A172 (cell line): Measurements from ENCODE around the gene UNC13A. TPM values are rescaled to one million over a fixed set of nuclear protein-coding genes. Genes with fewer than 3 reads are reported as not detected.
"Not testable (repeated sequence)": the region's sequence is repeated elsewhere in the genome, so short reads cannot be mapped to it uniquely, and the experiment has no call there.

ENCODE experiments used
- DNase-seq: peaks from one replicate; pipeline ENCODE4 v3.0.0-alpha.2; 2015; ENCODE audit warnings: low spot score
- total RNA-seq: library from RNA; depleted of rRNA; stranded (reverse); fragments of >200 nt; shearing (Covaris generic); gene quantifications from 2 replicates; pipeline ENCODE4 v1.2.3, GENCODE V29; 2014

Gene UNC13A
- total RNA-seq, 1 experiment from 2014 or later: 6.2 TPM

DNA sequence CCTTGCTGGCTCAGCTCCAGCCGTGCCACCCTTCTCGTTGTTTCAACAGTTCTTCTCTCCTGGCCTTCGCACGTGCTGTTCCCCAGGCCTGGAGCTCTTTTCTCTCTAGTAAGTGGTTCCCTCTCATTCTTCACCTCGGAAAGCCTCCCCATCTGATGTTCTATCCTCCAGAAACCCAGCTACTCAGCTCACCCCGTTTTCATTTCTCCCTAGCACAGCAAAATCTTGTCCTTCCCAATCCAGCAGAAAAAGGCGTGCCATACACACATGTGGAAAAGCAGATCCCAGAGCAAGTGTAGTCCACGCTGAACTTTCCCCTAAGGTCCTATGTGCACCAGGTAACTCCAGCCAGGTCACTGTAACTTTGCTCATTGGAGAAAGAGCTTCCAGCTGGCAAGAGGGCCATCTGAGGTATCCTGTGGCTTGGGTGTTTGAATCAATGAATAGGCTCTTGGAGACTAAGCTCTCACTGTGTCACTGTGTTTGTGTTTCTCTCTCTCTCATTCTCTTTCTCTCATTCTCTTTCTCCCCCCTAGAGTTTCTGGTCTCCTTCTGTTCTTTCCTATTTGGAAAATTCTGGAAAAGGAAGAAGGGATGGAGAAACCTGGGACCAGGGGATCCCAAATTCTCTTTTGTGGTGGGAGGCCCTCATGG, 83.7 kb downstream of the UNC13A start:
- no peak for DNase-seq

DNA sequence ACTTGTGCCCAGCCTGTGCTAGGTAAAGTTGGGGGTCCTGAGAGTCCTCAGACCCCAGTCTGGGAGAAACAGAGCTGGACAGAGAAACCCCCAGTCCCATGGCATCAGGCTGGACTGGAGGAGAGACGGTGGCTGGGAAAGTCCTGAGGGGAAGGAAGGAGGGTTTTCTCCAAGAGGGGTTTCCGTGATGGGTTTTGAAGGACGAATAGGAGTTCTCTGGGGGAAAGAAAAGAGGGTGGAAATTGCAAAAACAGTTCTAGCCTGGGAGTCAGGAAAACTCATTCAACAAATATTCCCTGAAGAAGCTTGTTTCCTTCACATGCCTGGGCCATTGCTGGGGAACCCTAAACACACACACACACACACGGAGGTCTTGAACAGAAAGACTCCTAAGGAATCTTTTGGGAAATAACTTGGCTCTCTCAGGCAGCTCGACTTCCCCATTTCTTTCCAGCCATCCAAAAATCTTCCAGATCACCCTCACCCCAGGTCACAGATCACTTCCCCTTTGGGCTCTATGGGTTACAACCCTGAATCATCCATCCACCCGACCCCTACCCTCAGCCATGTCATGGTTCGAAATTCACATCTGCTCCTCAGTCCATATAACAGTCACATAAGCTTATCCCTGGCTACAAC, 85.2 kb downstream of the UNC13A start:
- no peak for DNase-seq

DNA sequence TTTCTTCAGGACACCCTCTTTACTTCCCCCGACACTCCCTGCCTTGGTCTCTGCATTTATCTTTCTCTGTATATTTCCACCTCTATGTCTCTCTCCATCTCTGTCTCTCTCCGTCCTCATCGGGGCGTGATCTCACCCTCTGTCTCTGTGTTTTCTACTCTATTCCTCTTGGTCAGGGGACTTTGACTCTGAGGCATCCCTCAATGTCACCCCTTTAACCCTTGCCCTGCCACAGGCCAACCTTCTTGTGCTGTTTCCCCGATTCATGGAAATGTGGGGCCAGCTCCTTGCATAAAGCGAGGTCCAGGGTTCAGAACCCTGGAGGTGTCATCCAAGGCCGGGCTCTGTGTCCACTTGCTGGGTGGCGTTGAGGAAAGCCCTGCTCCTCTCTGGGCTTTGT, 85.9 kb downstream of the UNC13A start:
- DNase-seq: no peak

DNA sequence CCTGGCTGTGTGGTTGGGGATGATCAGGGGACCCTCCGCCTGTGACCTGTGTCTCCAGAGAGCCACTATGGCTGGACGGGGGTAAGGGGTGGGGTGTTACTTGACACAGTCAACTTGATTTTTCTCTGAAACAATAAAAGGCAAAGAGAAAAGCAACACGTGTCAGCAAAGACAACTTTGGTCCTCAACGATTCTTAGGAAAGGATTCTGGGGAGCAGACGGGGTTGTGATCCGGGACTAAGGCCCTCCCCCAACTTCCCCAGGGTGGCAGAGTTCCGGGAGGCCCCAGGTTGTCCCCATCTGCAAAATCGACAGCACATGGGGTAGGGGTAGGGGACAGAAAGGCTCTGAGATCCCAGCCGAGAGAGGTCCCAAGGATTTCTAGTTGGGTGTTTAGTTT, 86.5 kb downstream of the UNC13A start:
- DNase-seq: no peak

DNA sequence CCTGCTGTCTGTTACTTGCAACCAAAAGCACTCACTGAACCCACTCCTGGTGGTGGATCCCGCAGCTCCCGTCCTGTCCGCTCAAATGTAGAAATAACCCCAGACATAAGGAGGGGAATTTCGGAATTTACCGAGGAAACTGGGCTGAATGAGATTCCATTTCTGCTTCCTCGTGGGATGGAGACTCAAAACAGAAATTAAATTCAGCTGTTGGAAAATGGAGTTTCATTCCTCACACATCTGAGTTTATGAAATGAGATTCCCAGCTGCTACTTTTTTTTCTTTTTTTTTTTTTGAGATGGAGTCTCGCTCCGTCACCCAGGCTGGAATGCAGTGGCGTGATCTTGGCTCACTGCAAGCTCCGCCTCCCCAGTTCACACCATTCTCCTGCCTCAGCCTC, 88.4 kb downstream of the UNC13A start:
- DNase-seq: no peak

DNA sequence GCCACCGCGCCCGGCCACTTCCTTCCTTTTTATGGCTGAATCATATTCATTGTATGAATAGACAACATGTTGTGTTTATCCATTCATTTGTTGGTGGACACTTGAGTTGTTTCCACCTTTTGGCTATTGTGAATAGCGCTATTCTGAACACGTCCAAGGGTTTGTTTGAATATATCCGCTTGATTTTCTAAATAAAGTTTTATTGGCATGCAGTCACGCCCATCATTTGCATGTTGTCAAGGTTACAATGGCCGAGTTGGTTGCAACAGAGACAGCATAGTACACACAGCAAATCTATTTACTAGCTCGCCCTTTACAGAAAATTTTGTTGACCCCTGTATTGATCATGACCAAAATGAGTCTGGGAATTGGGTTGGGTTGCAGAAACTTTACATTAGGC, 89.2 kb downstream of the UNC13A start:
- no peak for DNase-seq

DNA sequence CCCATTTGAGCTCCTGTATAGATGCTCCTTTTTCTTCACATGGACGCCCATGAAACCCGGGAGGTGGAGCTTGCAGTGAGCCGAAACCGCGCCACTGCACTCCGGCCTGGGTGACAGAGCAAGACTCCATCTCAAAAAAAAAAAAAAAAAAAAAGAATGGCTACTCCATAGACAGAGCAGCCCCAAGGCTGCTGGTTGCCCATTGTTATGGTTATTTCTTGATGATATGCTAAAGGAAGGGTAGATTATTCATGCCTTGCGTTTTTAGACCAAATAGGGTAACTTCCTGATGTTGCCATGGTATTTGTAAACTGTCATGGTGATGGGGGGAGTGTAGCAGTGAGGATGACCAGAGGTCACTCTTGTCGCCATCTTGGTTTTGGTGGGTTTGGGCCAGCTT, 90.1 kb downstream of the UNC13A start:
- DNase-seq: not testable (repeated sequence)

DNA sequence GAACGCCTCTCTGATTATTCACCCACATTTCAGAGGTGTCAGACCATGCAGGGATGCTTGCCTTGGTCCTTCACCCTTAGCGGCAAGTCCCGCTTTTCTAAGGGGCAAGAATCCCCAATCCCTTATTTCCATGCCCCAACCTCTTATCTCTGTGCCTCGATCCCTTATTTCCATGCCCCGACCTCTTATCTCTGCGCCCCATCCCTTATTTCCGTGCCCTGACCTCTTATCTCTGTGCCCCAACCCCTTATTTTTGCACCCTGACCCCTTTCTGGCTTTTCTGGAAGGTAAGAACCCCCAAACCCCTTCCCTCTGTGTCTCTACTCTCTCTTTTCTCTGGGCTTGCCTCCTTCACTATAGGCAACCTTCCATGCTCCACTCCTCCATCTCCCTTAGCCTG, 93.9 kb downstream of the UNC13A start:
- DNase-seq: not testable (repeated sequence)

DNA sequence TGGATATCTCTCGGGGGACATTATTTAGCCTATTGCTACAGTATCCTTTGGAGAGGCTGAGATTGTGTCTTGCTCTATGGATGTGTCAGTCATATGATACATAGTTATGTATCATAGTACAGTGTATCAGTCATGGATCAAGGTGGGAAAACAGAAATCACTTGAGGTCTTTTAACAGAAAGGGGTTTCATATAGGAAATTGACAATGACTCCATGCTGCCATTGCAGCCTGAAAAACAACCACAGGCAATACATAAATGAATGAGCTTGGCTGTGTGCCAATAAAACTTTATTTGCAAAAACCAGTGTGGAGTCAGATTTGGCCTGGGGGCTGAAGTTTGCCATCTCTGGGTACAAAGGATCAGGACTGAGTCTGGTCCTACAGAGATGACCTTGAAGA, 97.3 kb downstream of the UNC13A start:
- no peak for DNase-seq

DNA sequence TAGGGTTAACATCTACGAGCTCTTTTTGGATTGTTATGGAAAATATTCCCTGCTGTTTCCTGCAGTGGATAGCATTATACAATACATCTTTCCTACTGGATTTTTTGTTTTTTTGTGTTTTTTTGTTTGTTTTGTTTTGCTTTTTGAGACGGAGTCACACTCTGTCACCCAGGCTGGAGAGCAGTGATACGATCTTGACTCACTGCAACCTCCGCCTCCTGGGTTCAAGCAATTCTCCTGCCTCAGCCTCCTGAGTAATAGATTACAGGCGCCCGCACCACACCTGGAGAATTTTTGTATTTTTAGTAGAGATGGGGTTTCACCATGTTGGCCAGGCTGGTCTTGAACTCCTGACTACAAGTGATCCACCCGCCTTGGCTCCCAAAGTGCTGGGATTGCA, 102.8 kb downstream of the UNC13A start:
- not testable (repeated sequence) for DNase-seq

DNA sequence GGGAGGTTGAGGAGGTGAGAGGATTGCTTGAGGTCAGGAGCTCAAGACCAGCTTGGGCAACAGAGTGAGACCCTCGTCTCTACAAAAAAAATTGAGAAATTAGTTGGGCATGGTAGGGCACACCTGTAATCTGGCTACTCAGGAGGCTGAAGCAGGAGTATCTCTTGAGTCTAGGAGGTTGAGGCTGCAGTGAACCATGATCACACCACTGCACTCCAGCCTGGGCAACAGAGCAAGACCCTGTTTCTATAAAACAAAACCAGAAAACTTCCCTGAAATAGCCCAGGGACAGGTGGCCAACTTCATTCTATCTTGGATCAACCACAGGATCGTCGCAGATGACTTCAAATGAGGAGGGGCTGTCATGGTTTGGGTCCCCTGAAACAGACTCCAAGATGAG, 104.0 kb downstream of the UNC13A start:
- DNase-seq: no peak

DNA sequence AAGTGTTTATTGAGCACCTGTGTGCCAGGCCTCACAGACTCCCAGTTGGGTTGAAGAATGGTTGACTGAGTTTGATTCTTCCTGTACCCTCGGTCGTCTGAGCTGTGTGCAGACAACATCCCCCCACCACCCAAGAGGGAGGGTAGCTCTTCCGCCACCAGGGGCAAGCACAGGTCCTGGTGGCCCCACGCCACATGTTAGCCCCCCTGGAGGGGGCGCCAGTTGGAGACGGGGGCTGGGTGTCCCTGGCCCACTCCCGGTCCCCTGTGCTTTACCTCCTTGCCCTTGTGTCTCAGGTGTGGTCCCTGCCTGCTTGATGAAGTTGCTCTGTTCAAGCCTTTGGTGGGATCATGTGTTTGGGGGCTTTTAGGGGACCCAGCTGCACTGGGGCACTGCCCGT, 105.5 kb downstream of the UNC13A start:
- no peak for DNase-seq

DNA sequence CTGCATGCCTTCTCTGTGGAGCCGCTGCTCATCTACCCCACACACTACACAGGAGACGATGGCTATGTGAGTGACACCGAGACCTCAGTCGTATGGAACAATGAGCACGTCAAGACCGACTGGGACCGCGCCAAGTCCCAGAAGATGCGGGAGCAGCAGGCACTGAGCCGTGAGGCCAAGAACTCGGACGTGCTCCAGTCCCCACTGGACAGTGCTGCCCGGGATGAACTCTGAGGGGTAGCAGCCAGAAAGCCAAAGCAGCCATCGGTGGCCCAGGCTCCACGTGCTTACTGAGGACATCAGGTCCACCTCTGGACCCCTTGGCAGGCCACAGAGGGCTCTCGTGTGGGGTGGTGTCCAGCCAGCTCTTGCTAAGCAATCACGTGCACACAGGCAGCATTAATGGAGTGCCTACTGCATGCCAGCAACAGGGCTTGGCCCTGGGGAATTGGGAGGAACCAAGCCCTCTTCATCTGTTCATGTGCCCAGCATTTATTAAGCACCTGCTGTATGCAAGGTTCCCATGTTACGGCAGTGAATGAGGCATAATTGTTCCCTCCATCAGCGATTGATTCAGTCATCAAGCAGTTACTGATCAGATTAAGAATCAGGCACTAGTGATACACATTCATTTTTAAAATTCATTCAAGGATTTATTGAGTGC, 106.8 kb downstream of the UNC13A start:
- DNase-seq: no peak

DNA sequence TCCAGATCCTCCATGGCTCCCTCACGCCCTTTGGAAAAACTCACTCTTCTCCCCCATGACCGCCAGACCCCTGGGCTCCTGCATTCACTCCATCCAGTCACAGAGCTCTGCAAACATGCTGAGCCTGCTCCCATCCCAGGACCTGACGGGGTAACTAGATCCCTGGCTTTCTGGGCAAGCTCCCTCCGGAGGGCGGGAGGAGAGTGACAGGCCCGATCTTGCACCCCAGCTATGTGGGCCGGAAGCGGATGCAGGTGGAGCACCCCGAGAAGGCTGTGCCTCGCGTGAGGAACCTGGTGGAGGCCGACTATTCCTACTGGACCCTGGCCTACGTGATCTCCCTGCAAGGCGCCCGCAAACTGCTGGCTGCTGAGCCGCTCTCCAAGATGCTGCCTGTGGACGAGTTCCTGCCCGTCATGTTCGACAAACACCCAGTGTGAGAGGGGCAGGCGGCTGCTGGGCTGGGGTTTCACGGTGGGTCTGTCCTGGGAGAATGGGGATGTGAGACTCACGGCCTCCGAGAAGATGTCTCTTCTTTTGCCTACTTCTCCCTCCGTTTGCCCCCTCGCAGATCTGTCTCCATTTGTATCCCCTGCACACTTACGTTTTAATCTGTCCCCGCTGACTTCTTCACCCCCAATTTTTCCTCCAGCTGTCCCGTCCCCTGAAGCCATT, 107.5 kb downstream of the UNC13A start:
- no peak for DNase-seq

DNA sequence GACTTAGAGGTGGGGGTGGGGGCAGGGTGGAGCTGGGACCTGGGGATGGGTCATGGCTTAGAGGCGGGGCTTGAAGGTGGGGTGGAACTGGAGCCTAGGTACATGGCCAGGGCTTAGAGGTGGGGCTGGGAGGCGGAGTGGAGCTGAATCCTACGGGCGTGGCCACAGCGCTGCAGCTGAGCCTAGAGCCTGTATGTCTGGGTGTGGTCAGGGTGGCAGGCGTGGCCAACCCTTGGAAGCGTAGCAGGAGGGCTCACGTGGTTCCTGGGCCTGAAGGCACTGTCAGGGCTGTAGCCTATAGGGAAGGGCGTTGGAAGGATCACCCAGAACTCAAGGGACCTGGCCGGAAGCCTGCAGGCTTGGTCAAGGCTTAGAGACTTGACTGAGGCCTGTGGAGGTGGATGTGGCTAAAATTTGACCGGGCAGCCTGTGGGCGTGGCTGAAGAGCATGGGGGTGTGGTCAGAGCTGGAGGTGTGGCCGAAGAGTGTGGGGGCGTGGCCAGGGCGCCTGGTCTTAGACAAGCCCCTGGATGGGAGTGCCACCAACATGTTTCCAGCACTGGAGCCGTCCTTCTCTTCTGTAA, 108.4 kb downstream of the UNC13A start:
- DNase-seq: peak; percentile 97

DNA sequence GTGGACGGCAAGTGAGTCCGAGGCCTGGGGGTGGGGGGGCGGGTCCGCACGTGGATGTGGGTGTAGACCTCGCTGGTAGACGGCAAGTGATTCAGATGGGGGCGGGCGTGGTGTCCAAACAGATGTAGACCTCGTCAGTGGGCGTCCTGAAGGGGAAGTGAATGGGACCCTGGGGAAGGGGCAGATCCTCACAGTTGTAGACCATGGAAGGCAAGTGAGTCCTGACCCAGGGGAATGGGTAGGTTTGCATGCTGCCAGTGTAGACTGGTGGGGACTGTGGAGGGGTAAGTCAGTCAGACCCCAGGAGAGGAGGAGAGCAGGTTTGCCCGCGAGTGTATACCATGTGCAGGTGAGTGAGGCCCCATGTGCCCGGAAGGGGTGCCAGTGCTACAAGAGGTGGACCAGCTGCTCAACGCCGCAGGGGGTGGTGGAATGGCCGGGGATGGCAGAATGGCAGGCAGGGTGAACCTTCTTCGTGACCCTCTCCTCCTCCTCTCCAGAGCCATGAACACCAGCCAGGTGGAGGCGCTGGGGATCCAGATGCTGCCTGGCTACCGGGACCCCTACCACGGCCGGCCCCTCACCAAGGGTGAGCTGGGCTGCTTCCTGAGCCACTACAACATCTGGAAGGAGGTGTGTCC, 110.6 kb downstream of the UNC13A start:
- DNase-seq: no peak

DNA sequence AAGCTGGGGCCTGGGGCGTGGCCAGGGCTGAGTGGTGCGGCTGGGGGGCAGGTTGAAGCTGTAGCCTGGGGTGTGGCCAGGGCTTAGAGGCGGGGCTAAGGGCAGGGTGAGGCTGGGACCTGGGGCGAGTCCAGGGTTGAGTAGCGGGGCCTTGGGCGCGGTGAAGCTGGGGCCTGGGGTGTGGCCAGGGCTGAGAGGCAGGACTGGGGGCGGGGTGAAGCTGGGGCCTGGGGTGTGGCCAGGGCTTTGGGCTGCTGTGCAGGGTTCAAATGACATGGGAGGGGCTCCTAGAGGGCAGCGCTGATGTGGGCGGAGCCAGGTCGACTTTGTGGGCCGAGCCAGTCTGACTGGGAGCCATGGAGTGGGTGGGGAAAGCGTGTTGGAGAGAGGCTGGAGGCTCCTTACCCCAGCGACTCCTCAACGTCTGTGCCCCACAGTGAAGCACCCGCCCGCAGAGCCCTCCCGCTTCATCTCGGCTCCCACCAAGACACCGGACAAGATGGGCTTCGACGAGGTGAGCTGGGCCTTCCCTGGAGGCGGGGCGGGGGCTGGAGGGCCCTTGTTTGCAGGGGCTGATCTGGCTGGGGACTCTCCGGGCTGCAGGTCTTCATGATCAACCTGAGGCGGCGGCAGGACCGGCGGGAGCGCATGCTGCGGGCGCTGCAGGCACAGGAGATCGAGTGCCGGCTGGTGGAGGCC, 111.2 kb downstream of the UNC13A start:
- DNase-seq: peak; percentile 66

DNA sequence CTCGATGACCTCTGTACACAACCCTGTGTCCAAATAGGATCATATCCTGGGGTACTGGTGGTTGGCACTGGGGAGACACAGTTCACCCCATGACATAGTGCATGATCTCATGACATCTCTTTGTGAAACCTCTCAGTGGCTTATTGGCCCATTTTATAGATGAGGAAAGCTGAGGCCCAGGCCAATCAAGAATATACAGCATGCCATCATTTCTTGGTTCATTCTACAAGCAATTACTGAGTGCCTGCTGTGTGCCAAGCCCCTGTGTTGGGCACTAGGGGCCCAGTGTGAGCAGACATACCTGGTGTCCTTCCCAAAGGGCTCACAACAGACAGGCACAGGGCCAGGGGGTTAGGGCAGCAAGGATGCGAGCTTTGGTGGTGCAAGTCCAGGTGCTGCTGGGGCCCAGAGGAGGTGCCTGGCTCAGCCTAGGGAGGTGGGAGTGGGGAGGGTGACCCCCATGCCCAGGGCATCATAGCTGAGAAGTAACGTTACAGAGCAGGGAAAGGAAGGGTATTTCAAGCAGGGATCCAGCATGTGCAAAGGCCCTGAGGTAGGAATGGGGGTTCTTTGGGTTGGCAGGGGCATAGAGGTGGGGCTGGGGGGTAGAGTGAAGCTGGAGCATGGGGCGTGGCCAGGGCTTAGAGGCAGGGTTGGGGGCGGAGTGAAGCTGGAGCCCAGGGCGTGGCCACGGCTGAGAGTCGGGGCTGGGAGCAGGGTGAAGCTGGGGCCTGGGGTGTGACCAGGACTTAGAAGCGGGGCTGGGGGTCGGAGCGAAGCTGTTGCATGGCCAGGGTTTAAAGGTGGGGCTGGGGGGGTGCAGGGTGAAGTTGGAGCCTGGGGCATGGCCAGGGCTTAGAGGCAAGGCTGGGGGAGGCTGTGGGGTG, 112.0 kb downstream of the UNC13A start:
- peak; percentile 27 for DNase-seq

DNA sequence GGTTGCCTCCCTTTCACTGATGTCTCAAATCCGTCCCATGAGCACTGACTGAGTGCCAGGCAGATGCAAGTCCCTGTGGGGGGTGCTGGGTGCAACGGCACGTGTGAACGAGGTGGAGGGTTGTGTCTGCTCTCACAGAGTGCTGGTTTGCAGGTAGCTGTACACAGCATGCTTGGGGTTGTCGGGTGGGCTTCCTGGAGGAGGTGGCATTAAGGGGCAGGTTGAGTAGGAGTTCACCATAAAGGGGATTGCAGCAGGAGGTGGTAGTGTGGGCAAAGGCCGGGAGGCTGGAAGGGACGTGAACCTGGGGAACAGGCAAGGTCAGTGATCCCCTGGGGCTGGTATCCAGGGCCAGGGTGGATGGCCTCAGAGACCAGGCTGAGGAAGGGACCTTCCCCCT, 115.5 kb downstream of the UNC13A start:
- DNase-seq: no peak

DNA sequence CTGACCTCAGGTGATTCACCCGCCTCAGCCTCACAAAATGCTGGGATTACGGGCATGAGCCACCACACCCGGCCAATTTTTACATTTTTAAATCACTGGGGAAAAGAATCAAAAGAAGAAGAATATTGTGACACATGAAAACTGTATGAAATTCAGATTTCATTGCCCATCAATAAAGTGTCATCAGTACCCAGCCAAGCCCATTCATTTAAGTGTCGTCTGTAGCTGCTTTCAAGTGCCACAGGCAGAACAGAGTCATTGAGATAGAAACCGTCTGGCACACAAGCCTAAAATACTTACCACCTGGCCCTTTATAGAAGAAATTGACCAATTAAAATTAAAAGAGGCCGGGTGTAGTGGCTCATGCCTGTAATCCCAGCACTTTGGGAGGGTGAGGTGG, 117.4 kb downstream of the UNC13A start:
- DNase-seq: no peak
